GM19239 (cell line): ENCODE results near the gene PNMA6A.
"Not testable (repeated sequence)": the region's sequence is repeated elsewhere in the genome, so short reads cannot be mapped to it uniquely, and the experiment has no call there.

Experiments used
- DNase-seq: peaks from one replicate; pipeline ENCODE4 v3.0.0; 2011; ENCODE audit warnings: low spot score; ENCODE audit not compliant: insufficient read length
- FAIRE-seq: peaks from 2 replicates; lab custom pipeline; 2011; peaks lifted over from hg19 to GRCh38; lab: Jason Lieb, UNC

Gene PNMA6A

GRCh38 chrX:153071909-153072583 lies at the start of gene PNMA6A:
TSS of gene PNMA6A (plus strand) at chrX:153072454. CDS start at chrX:153073063, 609 bp downstream.
- not testable (repeated sequence) for FAIRE-seq, DNase-seq

DNA sequence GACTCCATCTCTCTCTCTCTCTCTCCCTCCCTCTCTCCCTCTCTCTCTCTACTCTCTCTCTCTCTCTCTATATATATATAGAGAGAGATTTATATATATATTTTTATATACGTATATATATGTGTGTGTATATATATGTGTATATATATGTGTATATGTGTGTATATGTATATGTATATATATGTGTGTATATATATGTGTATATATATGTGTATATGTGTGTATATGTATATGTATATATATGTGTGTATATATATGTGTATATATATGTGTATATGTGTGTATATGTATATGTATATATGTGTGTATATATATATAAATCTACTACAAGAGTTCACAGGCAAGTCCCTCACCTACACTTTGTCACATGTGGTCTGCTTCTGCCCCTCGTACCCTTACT lies 45.8 kb upstream of the PNMA6A start:
- not testable (repeated sequence) for FAIRE-seq, DNase-seq

GRCh38 chrX:153028487-153028886 lies 43.8 kb upstream of the PNMA6A start:
- not testable (repeated sequence) for FAIRE-seq, DNase-seq

GRCh38 chrX:153029162-153029561 lies 43.1 kb upstream of the PNMA6A start:
- DNase-seq (no peak), FAIRE-seq (no peak)

DNA sequence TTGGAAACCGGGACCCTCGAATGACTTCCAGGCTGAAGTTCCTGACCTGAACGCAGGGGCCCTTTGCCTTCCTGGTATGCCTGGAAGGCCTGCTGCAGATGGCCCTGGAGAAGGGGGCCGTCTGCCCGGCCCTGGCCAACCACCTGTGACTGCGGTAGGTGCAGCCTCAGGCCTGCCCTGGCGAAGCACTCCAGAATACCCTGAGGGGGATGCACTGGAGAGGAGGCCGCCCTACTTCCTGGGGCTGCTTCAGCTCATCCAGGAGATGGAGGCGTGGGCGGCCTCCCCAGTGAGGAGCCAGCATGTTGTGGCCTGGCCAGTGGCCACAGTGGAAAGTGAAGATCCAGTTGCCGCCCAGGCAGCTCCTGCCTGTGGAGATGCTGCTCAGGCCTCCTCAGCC lies 42.4 kb upstream of the PNMA6A start:
- DNase-seq (no peak), FAIRE-seq (no peak)

- DNase-seq (no peak), FAIRE-seq (no peak)
Observed at GRCh38 chrX:153030801-153031200, 41.5 kb upstream of the PNMA6A start.

DNA sequence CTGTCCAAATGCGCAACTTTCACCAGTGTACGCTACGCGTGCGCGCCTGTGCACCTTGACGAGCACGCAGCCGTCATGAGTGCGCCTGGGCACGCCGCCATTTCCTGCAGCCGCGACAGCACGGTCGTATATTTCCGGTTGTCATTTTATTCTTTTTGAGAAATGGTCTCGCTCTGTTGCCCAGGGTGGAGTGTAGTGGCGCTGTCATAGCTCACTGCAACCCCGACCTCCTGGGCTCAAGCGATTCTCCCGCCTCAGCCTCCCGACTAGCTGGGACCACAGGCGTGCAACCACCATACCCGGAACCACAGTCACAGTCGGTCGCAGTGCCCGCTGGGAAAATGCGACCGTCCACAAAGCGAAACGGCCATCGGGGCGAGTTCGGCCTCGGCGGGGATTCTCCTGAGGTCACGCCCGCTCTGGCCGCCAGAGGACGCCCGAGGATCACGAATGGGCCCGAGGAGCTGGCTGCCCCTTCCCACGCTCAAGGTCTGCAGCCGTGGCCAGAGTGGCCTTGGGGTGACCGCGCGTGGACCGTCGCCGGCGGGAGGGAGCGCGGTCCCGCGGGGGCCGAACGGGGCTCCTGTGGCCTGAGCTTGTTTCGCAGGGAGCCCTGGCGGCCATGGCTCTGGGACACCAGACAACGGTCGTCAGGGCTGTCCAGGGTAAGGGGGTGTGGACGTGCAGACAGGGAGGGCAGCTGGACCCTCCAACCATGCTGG lies 39.7 kb upstream of the PNMA6A start:
- DNase-seq (peak; percentile 68), FAIRE-seq (peak; percentile 86)

- DNase-seq, result no peak
- no peak for FAIRE-seq
Observed at GRCh38 chrX:153049093-153049492, 23.2 kb upstream of the PNMA6A start.

DNA sequence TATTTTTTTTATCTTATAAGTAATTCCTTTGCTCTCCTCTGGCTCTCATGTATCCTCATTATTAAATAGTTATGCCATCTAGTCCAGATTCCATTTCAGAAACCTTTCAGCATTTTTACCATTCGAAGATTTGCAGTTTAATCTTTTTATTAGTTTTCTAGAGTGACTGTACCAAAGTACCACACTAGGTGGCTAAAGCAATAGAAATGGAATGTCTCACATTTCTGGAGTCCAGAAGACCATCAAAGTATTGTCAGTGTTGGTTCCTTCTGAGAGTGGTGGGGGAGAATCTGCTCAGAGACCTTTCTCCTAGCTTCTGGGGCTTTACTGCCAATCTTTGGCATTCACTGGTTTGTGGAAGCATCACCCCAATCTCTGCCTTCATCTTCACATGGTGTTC lies 19.7 kb upstream of the PNMA6A start:
- DNase-seq (no peak), FAIRE-seq (no peak)

- FAIRE-seq, result no peak
Observed at GRCh38 chrX:153055871-153056749, 16.1 kb upstream of the PNMA6A start, which contains the start of gene PNMA3. TSS of gene PNMA3 (plus strand) at chrX:153056470. CDS start at chrX:153057056, 586 bp downstream.

DNA sequence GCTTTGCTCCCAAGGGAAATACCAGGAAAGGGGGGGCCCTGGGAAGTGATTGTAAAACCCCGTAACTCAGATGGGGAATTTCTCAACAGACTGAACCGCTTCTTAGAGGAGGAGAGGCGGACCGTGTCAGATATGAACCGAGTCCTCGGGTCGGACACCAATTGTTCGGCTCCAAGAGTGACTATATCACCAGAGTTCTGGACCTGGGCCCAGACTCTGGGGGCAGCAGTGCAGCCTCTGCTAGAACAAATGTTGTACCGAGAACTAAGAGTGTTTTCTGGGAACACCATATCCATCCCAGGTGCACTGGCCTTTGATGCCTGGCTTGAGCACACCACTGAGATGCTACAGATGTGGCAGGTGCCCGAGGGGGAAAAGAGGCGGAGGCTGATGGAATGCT lies 15.0 kb upstream of the PNMA6A start:
- FAIRE-seq, result no peak
- DNase-seq, result no peak

More at GRCh38 chrX:153055871-153056749, 16.1 kb upstream of the PNMA6A start, which contains the start of gene PNMA3:
- DNase-seq, result no peak

- no peak for FAIRE-seq
- no peak for DNase-seq
Observed at GRCh38 chrX:153059191-153060094, 12.8 kb upstream of the PNMA6A start.

- DNase-seq (no peak), FAIRE-seq (no peak)
Observed at GRCh38 chrX:153060095-153060445, 12.2 kb upstream of the PNMA6A start.

DNA sequence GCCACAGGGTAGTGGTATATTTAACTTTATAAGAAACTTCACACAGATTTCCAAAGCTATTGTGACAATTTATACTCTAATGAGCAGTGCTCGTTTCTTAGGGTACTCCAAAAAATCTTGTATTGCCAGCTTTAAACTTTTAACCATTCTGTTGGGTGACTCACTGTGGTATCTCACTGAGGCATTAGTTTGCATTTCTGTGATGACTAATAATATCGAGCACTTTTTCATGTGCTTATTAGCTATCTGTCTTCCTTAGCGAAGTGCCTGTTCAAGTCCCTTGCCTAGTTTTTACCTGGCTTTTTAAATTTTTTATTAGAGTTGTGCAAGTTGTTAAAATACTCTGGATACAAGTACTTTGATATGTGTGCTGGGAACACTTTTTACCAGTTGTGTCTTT lies 10.5 kb upstream of the PNMA6A start:
- no peak for FAIRE-seq
- DNase-seq, result no peak

DNA sequence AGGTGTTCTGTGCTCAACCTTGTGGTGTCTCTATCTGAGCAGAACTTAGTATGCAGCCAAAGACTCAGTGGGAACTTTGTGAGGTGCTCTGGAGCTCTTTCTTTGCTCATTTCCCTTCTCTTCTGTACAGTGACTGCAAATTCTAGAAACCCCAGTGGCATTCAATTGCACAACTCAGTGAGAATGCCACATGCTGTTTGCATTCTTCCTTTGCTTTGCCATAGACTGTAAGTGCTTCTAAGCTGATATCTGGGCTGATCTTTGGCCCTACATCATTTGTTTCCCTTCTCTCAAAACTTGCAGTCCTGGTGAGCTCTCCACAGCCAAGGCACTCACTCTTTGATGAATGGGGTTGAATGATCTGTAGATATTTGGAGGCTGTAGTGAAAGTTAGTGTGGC lies 8.9 kb upstream of the PNMA6A start:
- DNase-seq (no peak), FAIRE-seq (no peak)

DNA sequence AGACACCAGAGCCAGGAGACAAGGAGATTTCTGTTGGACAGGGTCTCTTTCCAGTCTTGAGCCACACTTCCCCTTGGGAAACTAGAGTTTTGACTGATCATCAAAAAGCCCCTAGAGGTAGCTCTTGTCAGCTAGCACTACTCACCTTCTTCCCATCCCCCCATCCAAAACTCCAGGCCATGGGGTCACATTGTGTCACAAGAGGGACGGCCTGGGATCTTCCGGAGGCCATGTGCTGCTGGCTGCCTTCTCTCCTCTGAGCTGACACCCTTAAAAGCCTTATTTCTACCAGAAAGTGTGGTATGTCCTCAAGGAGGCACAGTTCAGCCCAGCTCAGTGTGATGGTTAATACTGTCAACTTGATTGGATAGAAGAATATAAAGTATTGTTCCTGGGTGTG lies 8.2 kb upstream of the PNMA6A start:
- FAIRE-seq, result no peak

GRCh38 chrX:153065389-153065788 lies 6.9 kb upstream of the PNMA6A start:
- FAIRE-seq, result no peak
- no peak for DNase-seq

More for the DNA sequence above, 8.2 kb upstream of the PNMA6A start:
- no peak for DNase-seq

- FAIRE-seq, result not testable (repeated sequence)
Observed at GRCh38 chrX:153066402-153066801, 5.9 kb upstream of the PNMA6A start.

DNA sequence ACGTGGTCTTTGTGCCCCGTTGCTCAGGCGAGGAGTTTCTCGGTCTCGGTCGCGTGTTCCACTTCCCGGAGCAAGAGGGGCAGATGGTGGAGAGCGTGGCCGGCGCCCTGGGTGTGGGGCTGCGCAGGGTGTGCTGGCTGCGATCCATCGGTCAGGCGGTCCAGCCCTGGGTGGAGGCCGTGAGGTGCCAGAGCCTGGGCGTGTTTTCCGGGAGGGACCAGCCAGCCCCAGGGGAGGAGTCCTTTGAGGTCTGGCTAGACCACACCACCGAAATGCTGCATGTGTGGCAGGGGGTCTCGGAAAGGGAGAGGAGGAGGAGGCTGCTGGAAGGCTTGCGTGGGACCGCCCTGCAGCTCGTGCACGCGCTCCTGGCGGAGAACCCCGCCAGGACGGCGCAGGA lies 1.1 kb downstream of the PNMA6A start:
- not testable (repeated sequence) for FAIRE-seq, DNase-seq

More at GRCh38 chrX:153066402-153066801, 5.9 kb upstream of the PNMA6A start:
- DNase-seq, result not testable (repeated sequence)
